H1 (cell line): ENCODE data around the gene ST8SIA5. TPM values are rescaled to one million over a fixed set of nuclear protein-coding genes. Genes with fewer than 3 reads are reported as not detected.
A peak's percentile ranks its signal among the peaks of the same experiment; 100 is the strongest.

Experiments used
- CTCF ChIA-PET: fragments of 300-600 bp; sonication (Branson Sonifier 250); formaldehyde crosslinking; loops from one replicate; lab custom pipeline; 2021; ENCODE audit not compliant: partially characterized antibody; lab: Charles Lee
- POLR2A ChIA-PET: fragments of 300-600 bp; sonication (Branson Sonifier 250); formaldehyde crosslinking; loops from one replicate; lab custom pipeline; 2021; ENCODE audit warnings: inconsistent platforms; ENCODE audit not compliant: partially characterized antibody; lab: Charles Lee
- DNase-seq, 2 experiments: peaks; one replicate each; pipeline versions ENCODE4 v3.0.0 to v3.0.0-alpha.2; 2010 to 2022; ENCODE audit warnings: low spot score in 2 of 2, low read depth in 1 of 2, mixed read lengths in 1 of 2
- FAIRE-seq: peaks from 2 replicates; lab custom pipeline; 2011; peaks lifted over from hg19 to GRCh38; lab: Jason Lieb, UNC
- H2AFZ ChIP-seq: 2 replicates; pipeline ENCODE4 v1.8.1; 2012; ENCODE audit warnings: low read length, inconsistent platforms
- H2AK5ac ChIP-seq: 2 replicates; pipeline ENCODE4 v1.6.1; 2013; ENCODE audit warnings: low read depth, low read length
- H2BK120ac ChIP-seq: replicated peaks from 2 replicates; pipeline ENCODE3; 2013; ENCODE audit warnings: low read depth, low read length, inconsistent platforms
- H2BK12ac ChIP-seq: 2 replicates; pipeline ENCODE4 v1.6.1; 2013; ENCODE audit warnings: low read depth, low read length
- H2BK15ac ChIP-seq: 2 replicates; pipeline ENCODE4 v1.6.1; 2013; ENCODE audit warnings: low read length
- H2BK20ac ChIP-seq: 2 replicates; pipeline ENCODE4 v1.6.1; 2013; ENCODE audit warnings: low read length
- H2BK5ac ChIP-seq: 2 replicates; pipeline ENCODE4 v1.6.1; 2013; ENCODE audit warnings: low read depth, low read length
- H3K14ac ChIP-seq: 2 replicates; pipeline ENCODE4 v1.6.1; 2013; ENCODE audit warnings: inconsistent platforms; ENCODE audit not compliant: insufficient read length
- H3K18ac ChIP-seq: 2 replicates; pipeline ENCODE4 v1.6.1; 2013; ENCODE audit warnings: low read length; ENCODE audit errors: extremely low read depth
- H3K23ac ChIP-seq: 2 replicates; pipeline ENCODE4 v1.6.1; 2013; ENCODE audit warnings: inconsistent platforms; ENCODE audit not compliant: insufficient read length
- H3K23me2 ChIP-seq: 2 replicates; pipeline ENCODE4 v1.6.1; 2013; ENCODE audit warnings: low read depth, low read length
- H3K27ac ChIP-seq: 2 replicates; pipeline ENCODE4 v1.6.1; 2011; ENCODE audit warnings: low read depth, low read length, inconsistent platforms
- H3K27me3 ChIP-seq, 4 experiments: replicated peaks in 1 of 4; 1 replicate in 1 of 4; 2 replicates in 3 of 4; pipeline versions ENCODE4 v1.6.1 to v1.8.1; 2011 to 2013; ENCODE audit warnings: low read length in 3 of 4, mild to moderate bottlenecking in 3 of 4, inconsistent platforms in 2 of 4, mixed read lengths in 2 of 4, moderate library complexity in 1 of 4; ENCODE audit not compliant: control insufficient read depth in 3 of 4, insufficient read depth in 3 of 4; ENCODE audit errors: extremely low read depth in 1 of 4
- H3K36me3 ChIP-seq, 4 experiments: 2 replicates each; pipeline versions ENCODE4 v1.6.1 to v1.8.1; 2011 to 2013; ENCODE audit warnings: mild to moderate bottlenecking in 4 of 4, low read length in 3 of 4, moderate library complexity in 2 of 4, control low read depth in 1 of 4, inconsistent platforms in 1 of 4; ENCODE audit not compliant: insufficient read depth in 4 of 4, control insufficient read depth in 2 of 4
- H3K4ac ChIP-seq: replicated peaks from 2 replicates; pipeline ENCODE3; 2013; ENCODE audit warnings: low read length, low read depth, mixed read lengths, inconsistent platforms; ENCODE audit not compliant: insufficient read length
- H3K4me1 ChIP-seq, 4 experiments: replicated peaks in 1 of 4; 1 replicate in 1 of 4; 2 replicates in 3 of 4; pipeline versions ENCODE4 v1.6.1 to v1.8.1; 2011 to 2013; ENCODE audit warnings: low read length in 3 of 4, inconsistent platforms in 2 of 4, mixed read lengths in 1 of 4; ENCODE audit not compliant: insufficient read depth in 4 of 4, control insufficient read depth in 3 of 4
- H3K4me2 ChIP-seq, 2 experiments: 2 replicates each; pipeline versions ENCODE4 v1.6.1 to v1.8.1; 2011 to 2013; ENCODE audit warnings: low read depth in 2 of 2, low read length in 2 of 2, control low read depth in 1 of 2, inconsistent platforms in 1 of 2, mild to moderate bottlenecking in 1 of 2; ENCODE audit not compliant: insufficient read depth in 1 of 2
- H3K4me3 ChIP-seq, 4 experiments: fragments of 200-600, 300-600 bp in 1 of 4; sonication (generic), shearing (Covaris generic), sonication (Bioruptor Twin) in 1 of 4; 2 replicates each; pipeline versions ENCODE4 v1.5.1 to v1.8.1; 2011 to 2016; ENCODE audit warnings: low read length in 4 of 4, low read depth in 3 of 4, control low read depth in 2 of 4, inconsistent platforms in 2 of 4, mild to moderate bottlenecking in 2 of 4, mixed read lengths in 1 of 4, moderate library complexity in 1 of 4; ENCODE audit not compliant: insufficient read depth in 2 of 4; ENCODE audit errors: extremely low read depth in 1 of 4
- H3K56ac ChIP-seq: replicated peaks from 2 replicates; pipeline ENCODE3; 2013; ENCODE audit warnings: low read depth, mild to moderate bottlenecking, mixed read lengths, low read length, inconsistent platforms; ENCODE audit not compliant: insufficient read length
- H3K79me1 ChIP-seq: 2 replicates; pipeline ENCODE4 v1.6.1; 2013; ENCODE audit warnings: low read depth, low read length, control low read depth
- H3K79me2 ChIP-seq, 2 experiments: 2 replicates each; pipeline versions ENCODE4 v1.6.1 to v1.8.1; 2012 to 2013; ENCODE audit warnings: low read length in 2 of 2, mild to moderate bottlenecking in 2 of 2, inconsistent platforms in 1 of 2; ENCODE audit not compliant: insufficient read depth in 2 of 2, control insufficient read depth in 1 of 2
- H3K9ac ChIP-seq, 4 experiments: replicated peaks in 1 of 4; 1 replicate in 1 of 4; 2 replicates in 3 of 4; pipeline versions ENCODE4 v1.6.1 to v1.8.1; 2011 to 2013; ENCODE audit warnings: low read depth in 3 of 4, low read length in 3 of 4, control low read depth in 2 of 4, mild to moderate bottlenecking in 2 of 4, moderate library complexity in 2 of 4, inconsistent platforms in 1 of 4; ENCODE audit errors: extremely low read depth in 1 of 4
- H3K9me3 ChIP-seq, 2 experiments: 2 replicates each; pipeline versions ENCODE4 v1.6.1 to v1.8.1; 2012 to 2013; ENCODE audit warnings: mild to moderate bottlenecking in 2 of 2, moderate library complexity in 2 of 2, control low read depth in 1 of 2, inconsistent platforms in 1 of 2, low read depth in 1 of 2, low read length in 1 of 2, mixed read lengths in 1 of 2; ENCODE audit not compliant: insufficient read depth in 2 of 2
- H4K20me1 ChIP-seq, 2 experiments: replicated peaks in 1 of 2; 2 replicates each; pipeline versions ENCODE3 to v1.8.1; 2011 to 2013; ENCODE audit warnings: inconsistent platforms in 2 of 2, low read length in 2 of 2, mild to moderate bottlenecking in 1 of 2; ENCODE audit not compliant: insufficient read depth in 2 of 2, control insufficient read depth in 1 of 2
- H4K5ac ChIP-seq: 2 replicates; pipeline ENCODE4 v1.6.1; 2013; ENCODE audit warnings: low read length, low read depth, mixed read lengths, inconsistent platforms; ENCODE audit not compliant: insufficient read length
- H4K8ac ChIP-seq: 2 replicates; pipeline ENCODE4 v1.8.0; 2013; ENCODE audit warnings: mild to moderate bottlenecking, moderate library complexity, low read length, inconsistent platforms; ENCODE audit not compliant: insufficient read depth; ENCODE audit errors: extremely low read depth
- H4K91ac ChIP-seq: replicated peaks from 2 replicates; pipeline ENCODE3; 2013; ENCODE audit warnings: low read length, mixed read lengths, inconsistent platforms; ENCODE audit not compliant: insufficient read length
- RFX5 ChIP-seq: IDR thresholded peaks from 2 replicates; pipeline ENCODE4 v1.6.1; 2011; ENCODE audit warnings: low read depth, low read length, improper control_type of control experiment, borderline replicate concordance
- WGBS, 2 experiments: shearing (Covaris generic) in 1 of 2; methylation state at CpG; one replicate each; pipeline versions ENCODE4 v1.1.6 to v1.1.7; 2013 to 2015; ENCODE audit warnings: low lambda C conversion rate in 2 of 2, mixed read lengths in 2 of 2, inconsistent platforms in 1 of 2, low coverage in 1 of 2, missing lambda C conversion rate in 1 of 2; ENCODE audit not compliant: insufficient replicate concordance in 2 of 2, insufficient coverage in 1 of 2, insufficient read length in 1 of 2; ENCODE audit errors: extremely low coverage in 1 of 2, missing lambda C conversion rate in 1 of 2; 5-methylcytosine and 5-hydroxymethylcytosine counted together
- polyA plus RNA-seq, 7 experiments: library from polyadenylated mRNA; depleted of rRNA in 3 of 7; stranded (reverse) in 5 of 7; unstranded in 2 of 7; fragments of >200 nt in 5 of 7; fragments of 200-250 nt in 2 of 7; gene quantifications; 1 replicate in 5 of 7; 2 replicates in 1 of 7; 4 replicates in 1 of 7; pipeline versions ENCODE4 v1.2.1 to v1.2.3, GENCODE V29; 2011 to 2013; ENCODE audit warnings: missing spikeins in 2 of 7, mixed read lengths in 2 of 7
- total RNA-seq: library from RNA; stranded (reverse); fragmentation: NEBNext Ultra II Directional; extraction: Animal tissue kit (Norgen Biotek cat#: 25700); gene quantifications from 2 replicates; pipeline ENCODE4 v1.2.1, GENCODE V29; 2021

ST8SIA5 gene
- total and polyA plus RNA-seq, 2 of the 8 experiments (the other 6 are each of a cell fraction or from before 2014, with no cell fraction given): 2.4 to 6.3 TPM

DNA sequence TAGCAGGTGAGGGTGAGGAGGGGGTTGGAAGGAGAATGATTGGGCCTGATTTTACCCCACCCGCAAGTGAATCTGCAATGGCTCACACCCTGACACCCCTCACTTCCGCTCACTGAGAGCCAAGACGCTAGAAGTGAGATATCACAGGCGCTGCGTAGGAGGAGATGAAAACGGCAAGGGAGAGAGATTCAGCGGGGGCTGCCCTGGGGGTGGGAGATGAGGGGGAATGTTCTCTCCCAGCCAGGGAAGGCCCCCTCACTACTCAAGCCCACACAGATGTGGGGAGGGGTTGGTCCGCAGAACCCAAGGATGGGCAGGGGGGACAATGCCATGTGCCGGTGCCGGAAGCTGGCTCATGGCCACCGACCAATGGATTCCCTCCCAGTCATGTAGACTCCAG is 132.7 kb downstream of the ST8SIA5 start:
- TF ChIP-seq RFX5: no peak
- ChIA-PET POLR2A (no interaction called here), CTCF (interaction anchor here (0.8 to 5.6 kb wide), 8 partner anchors 15 to 343 kb away, joined by 3 to 64 read pairs (median 4); no protein-coding TSS in a partner anchor)
- WGBS, 2 experiments: 92% methylated on average over 11 of the region's 11 CpGs; no CpG with 5 or more reads in 1 of the 2 experiments
- no peak overlapping the region for H3K4me2 ChIP-seq
- H3K23me2 ChIP-seq: no peaks in the 10 kb centered on the region
- H3K79me1 ChIP-seq: no peaks in the 10 kb centered on the region
- H3K4me3 ChIP-seq: no peak overlapping the region
- no peak overlapping the region for H3K18ac ChIP-seq
- H3K79me2 ChIP-seq: no peaks in the 10 kb centered on the region
- no peaks in the 10 kb centered on the region for H4K20me1 ChIP-seq
- peaks cover 0 to 3% (median 0%) of the 10 kb centered on the region in 4 experiments; a peak in 1 of 7 replicates for H3K4me1 ChIP-seq
- no peak overlapping the region for H4K91ac ChIP-seq
- no peak overlapping the region for H3K23ac ChIP-seq
- no peaks in the 10 kb centered on the region for H3K9me3 ChIP-seq
- H2BK120ac ChIP-seq: no peak overlapping the region
- H3K27me3 ChIP-seq: no peaks in the 10 kb centered on the region
- H3K36me3 ChIP-seq: no peaks in the 10 kb centered on the region
- H3K14ac ChIP-seq: no peak overlapping the region
- no peak overlapping the region for H2BK12ac ChIP-seq
- no peak overlapping the region for H3K9ac ChIP-seq
- H3K56ac ChIP-seq: no peak overlapping the region
- FAIRE-seq: no peak
- peak in 1 of 2 experiments; percentile 33 for DNase-seq
- H2AK5ac ChIP-seq: no peak overlapping the region
- no peak overlapping the region for H3K27ac ChIP-seq
- no peak overlapping the region for H3K4ac ChIP-seq
- H2AFZ ChIP-seq: 0 out of 2 replicates have a peak overlapping the region, but pooled peaks have one; percentile 63
- H4K5ac ChIP-seq: no peak overlapping the region
- no peak overlapping the region for H2BK15ac ChIP-seq
- no peak overlapping the region; the same call in 1 of the 2 replicates for H4K8ac ChIP-seq
- no peak overlapping the region for H2BK20ac ChIP-seq
- no peak overlapping the region for H2BK5ac ChIP-seq
